Stimulated activated naive CD4-positive, alpha-beta T cell treated with Interleukin-2 at 50 U/mL for 16 hours (primary cell): Measurements from ENCODE around the gene BDH1.

Experiments used
- DNase-seq: peaks from one replicate; lab custom pipeline; 2025; lab: John Stamatoyannopoulos, UW

Gene BDH1

DNA sequence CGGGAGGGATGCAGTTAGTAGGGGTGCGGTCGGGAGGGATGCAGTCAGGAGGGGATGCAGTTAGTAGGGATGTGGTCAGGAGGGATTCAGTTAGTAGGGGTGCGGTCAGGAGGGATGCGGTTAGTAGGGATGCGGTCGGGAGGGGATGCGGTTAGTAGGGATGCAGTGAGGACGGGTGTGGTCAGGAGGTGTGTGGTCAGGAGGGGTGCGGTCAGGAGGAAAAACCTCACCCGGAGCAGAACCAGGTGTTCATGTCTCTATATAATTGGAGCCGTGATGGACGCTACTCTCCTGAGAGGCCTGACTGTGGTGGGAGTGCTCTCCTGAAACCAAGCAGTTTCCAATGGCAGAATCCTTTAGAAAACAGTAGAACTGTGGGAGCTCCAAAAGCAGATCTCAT is 95.8 kb downstream of the BDH1 start:
- no peak for DNase-seq
